GM18502 (cell line): ENCODE results near the gene ESPNL.
A peak's percentile ranks its signal among the peaks of the same experiment; 100 is the strongest.
"Not testable (repeated sequence)": the region's sequence is repeated elsewhere in the genome, so short reads cannot be mapped to it uniquely, and the experiment has no call there.

Experiments used
- ATAC-seq: cut with Tn5 transposase; IDR thresholded peaks from one replicate; pipeline ENCODE4 v1.9.1; 2021; ENCODE audit warnings: mild to moderate bottlenecking; ENCODE audit not compliant: unreplicated experiment, poor library complexity

The ESPNL gene

GRCh38 chr2:238100049-238100820, at the start of gene ESPNL:
Gene ESPNL, plus strand, starts transcription at chr2:238100340. Its CDS starts 80 bp downstream, at chr2:238100420.
- ATAC-seq: no peak

GRCh38 chr2:238053191-238053776, 46.9 kb upstream of the ESPNL start:
- ATAC-seq: no peak

GRCh38 chr2:238055841-238056240, 44.3 kb upstream of the ESPNL start:
- ATAC-seq: no peak

GRCh38 chr2:238057696-238058575, 42.2 kb upstream of the ESPNL start:
- not testable (repeated sequence) for ATAC-seq

GRCh38 chr2:238059505-238059904, 40.6 kb upstream of the ESPNL start:
- ATAC-seq: no peak

GRCh38 chr2:238060096-238060541, 40.0 kb upstream of the ESPNL start:
- no peak for ATAC-seq

GRCh38 chr2:238060542-238061314, 39.4 kb upstream of the ESPNL start, which contains the start of gene SCLY:
Gene SCLY, plus strand, starts transcription at chr2:238061001. Its CDS starts 54 bp downstream, at chr2:238061055.
- peak; percentile 95 for ATAC-seq

GRCh38 chr2:238061315-238062202, 38.6 kb upstream of the ESPNL start:
- ATAC-seq: peak; percentile 26

GRCh38 chr2:238063414-238064189, 36.5 kb upstream of the ESPNL start:
- ATAC-seq: no peak

GRCh38 chr2:238064376-238064775, 35.8 kb upstream of the ESPNL start:
- no peak for ATAC-seq

- ATAC-seq: no peak
Observed at GRCh38 chr2:238065071-238065846, 34.9 kb upstream of the ESPNL start.

GRCh38 chr2:238066218-238066617, 33.9 kb upstream of the ESPNL start:
- no peak for ATAC-seq

GRCh38 chr2:238066718-238067117, 33.4 kb upstream of the ESPNL start:
- not testable (repeated sequence) for ATAC-seq

- no peak for ATAC-seq
Observed at GRCh38 chr2:238067939-238068338, 32.2 kb upstream of the ESPNL start.

- no peak for ATAC-seq
Observed at GRCh38 chr2:238069021-238069709, 31.0 kb upstream of the ESPNL start.

GRCh38 chr2:238069877-238070276, 30.3 kb upstream of the ESPNL start:
- no peak for ATAC-seq

GRCh38 chr2:238075397-238075796, 24.7 kb upstream of the ESPNL start:
- ATAC-seq: no peak
